DLD1 (cell line): Measurements from ENCODE around the gene CBX6.
"Not testable (repeated sequence)": the region's sequence is repeated elsewhere in the genome, so short reads cannot be mapped to it uniquely, and the experiment has no call there.

Source experiments
- in situ Hi-C: cut with HindIII; loops from 2 replicates; pipeline ENCODE4 v1.10.0; 2017; ENCODE audit warnings: low sequenced_read_pairs

Gene CBX6

DNA sequence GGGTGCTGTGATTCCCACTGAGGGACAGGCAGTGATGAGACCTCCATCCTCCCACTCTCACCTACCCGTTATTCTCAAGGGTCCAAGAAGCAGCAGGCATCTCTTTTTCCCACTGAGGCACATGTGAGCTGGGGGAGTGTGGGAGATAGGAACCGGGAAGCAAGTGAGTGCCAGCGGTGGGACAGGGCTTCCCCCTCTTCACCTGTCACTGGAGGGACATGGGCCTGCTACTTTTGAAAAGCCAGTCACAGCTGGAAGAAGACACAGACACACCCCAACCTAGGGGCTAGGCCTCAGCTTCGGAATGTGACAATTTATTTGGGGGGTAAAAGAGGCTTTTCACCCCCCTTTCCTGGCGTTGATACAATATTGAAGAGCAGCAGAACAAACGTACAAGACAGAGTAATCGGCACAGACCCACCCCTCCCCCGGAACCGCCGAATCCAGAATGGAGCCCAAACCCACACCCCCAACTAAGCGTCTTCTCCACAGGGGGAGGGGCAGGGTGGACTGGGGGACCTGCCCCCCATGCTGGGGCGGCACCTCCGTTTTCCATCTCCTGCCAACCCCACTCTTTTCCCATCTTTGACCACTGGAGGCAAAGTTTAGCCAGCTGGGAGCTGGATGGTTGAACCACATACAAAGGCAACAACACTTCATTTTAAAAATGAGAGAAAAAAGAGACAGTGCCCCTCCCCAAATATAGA lies 10.7 kb downstream of the CBX6 start:
- in situ Hi-C loops = no loop called here

DNA sequence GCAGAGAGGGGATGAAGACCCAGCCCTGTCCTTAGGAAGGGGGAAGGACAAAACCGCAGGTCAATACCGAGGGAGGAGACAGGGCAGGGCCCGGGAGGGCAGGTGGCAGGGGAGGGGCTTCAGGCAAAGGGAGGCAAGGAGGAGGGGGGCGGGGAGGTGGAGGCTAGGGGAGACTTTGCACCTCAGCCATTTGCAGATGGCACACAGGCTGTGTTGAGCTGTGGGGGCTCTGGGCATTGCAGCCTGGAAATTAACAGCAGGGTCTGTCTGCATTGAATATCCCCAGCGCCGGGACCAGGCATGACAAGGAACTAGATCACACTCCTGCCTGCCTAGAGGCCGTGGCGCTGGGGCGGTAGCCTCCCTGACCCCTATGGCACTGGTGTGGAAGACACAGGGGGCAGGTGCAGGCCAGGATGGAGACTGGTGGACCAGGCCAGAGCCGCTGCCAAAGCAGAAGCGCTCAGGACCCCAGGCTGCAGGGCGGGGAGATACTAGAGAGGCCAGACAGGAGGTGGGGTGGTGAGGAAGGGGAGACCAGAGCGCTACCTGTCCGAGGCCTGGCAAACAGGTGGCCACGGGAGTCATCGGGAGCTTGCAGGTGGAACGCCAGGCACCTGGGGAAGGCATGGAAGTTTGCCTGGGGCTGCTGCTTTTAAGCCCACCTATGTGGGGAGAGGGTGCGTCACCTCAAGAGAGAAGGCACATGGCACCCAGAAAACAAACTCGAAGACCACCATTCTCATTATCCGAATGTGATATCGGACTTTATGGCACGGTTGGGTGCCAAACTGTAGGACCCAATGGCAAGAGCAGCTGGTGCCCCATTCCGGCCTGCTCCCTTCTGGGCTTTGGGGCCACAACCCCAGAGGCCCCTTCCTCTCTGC lies 11.5 kb downstream of the CBX6 start:
- in situ Hi-C loops = no loop called here

DNA sequence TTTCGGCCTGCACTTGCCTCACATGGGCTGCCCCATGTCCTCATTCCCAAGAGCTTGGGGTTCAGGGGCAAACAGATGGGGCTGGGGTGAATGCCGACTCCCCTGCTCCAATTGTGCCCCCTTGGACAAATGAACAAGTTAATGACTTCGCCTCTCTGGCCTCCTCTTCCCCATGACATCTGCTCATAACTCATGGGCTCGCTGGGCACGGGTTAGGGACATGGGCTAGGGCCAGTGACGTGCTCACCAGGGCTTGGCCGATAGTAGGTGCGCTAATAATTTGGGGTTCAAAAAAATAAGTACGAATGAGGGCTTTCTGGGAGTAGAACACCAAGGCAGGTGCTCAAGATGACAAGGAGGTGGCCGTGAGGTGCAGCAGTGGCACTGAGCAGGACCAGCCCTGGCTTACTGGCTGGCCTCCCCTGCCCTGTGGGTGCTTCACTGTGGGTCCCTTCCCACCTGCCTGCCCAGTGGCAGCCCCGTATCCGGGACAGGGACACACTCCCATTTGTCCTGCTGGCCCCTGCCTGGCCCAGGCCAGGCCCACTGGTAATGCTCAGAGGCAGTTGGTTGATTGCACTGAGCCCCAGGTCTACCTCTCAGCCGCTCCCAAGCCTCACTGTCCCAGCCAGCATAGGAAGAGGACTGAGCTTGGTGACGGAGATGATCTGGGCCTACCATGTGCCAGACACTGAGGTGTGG lies 12.3 kb downstream of the CBX6 start:
- in situ Hi-C loops = no loop called here

DNA sequence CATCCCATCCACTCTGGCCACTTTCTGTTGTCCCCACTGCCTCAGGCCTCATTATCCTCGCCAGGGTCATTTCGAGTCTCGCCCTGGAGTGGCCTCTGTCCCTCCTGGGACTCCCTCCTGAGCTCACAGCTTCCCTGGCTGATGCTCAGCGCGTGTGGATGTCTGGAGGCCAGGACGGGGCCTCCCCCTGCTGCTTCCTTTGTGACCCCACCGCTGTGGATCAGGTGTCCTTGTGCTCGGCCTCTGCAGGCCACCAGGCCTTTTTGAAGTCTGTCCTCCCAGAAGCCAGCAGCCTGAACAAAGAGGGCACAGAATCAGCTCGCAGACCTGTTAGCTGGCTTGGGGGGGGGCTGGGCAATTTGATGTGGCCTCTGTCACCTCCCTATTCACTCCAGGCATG lies 13.5 kb downstream of the CBX6 start:
- in situ Hi-C loops = no loop called here

DNA sequence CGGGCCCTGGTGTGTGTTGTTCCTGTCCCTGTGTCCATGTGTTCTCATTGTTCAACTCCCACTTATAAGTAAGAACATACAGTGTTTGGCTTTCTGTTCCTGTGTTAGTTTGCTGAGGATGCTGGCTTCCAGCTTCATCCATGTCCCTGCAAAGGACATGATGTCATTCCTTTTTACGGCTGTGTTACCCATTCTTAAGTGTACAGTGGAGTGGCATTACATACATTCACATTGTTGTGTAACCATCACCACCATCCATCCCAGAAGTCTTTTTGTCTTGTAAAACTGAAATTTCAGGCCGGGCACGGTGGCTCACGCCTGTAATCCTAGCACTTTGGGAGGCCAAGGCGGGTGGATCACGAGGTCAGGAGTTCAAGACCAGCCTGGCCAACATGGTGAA lies 17.5 kb downstream of the CBX6 start:
- in situ Hi-C loops = not testable (repeated sequence)

DNA sequence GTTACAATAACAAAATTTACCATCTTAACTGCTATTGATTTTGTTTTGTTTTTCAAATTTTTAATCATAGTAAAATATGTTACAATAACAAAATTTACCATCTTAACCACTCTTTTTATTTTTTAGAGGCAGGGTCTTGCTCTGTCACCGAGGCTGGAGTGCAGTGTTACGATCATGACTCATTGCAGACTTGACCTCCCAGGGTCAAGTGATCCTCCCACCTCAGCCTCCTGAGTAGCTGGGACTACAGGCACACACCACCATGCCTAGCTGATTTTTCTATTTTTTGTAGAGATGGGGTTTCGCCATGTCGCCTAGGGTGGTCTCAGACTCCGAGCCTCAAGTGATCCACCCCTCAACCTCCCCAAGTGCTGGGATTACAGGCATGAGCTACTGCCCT lies 18.1 kb downstream of the CBX6 start:
- in situ Hi-C loops = not testable (repeated sequence)

DNA sequence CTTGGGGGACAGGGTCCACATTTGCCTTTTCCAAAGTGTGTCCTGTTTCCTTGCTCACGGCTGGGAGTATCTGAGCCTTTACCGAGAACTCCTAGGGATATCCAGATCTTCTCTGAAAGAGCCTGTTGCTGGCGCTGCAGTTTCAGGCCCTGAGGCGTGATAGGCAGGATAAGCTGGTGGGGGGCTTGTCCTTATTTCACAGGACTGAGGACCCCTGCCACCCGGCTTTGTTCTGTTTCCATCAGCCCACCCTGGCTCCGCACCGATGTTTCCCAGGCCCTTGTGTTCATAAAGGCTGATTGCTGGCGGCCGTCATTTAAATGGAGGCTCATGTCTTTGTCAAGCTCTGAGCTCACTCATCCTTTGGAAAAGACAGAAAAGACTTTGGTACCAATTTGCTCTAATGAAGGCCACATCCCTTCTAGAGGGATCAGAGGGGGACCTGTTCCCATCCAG lies 18.8 kb downstream of the CBX6 start:
- in situ Hi-C loops = no loop called here

DNA sequence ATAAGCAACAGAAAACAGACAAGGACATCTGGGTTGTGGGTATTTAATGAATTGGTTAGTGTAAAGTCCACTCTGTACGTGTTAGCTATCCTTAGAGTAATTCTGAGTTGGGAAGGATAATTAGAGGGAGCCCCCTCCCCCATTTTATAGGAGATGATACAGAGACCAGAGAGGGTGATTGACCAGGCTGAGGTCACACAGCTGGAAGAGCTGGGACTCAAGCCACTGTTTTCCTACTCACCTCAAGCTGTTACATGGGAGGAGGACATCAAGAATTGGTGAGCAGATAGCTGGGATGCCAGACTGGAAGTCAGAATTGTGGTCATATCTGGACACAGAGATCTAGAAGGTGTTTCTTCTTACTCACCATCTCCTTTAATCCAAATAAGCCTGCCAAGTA lies 19.5 kb downstream of the CBX6 start:
- in situ Hi-C loops = no loop called here

DNA sequence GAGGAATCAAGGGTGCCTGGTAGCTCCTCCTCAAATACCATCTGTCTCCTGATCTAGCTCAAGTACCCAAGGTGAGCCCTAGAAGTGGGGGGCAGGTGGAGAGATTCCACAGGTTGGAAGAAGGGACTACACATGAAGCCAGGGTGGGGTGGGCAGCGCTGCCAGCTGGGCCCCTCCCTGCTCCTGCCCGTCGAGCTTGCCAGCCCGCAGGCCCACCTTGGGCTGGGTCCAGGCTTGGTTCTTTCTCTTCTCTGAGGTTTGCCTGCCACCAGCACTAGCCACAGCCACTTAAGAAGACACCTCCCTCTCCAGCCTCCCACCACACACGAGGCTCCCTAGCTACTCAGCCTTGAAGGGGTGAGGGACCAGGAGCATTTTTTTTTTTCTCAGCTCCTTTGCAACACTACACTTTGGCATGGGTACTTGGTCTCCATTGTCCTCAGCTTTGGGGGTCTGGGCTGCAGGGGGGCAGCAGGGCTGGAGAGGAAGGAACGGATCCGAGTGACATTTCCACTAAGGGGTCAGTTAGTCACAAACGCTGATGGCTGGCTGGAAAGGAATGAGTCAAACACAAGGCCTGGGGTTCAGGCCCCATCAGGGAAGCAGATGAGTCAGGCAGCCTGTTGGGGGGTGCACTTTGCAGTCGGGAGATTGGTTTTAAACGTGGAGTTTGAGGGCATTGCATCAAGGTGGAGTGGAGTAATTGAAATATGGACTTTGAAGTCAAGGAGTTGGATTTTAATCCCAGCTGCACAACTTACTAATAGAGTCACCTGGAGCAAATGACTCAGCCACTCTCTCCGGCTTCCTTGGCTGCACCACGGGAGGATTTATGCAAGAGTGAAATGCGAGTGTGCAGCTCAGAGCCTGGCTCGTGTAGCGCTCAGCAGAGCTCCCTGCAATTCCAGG lies 20.8 kb downstream of the CBX6 start:
- in situ Hi-C loops = no loop called here

DNA sequence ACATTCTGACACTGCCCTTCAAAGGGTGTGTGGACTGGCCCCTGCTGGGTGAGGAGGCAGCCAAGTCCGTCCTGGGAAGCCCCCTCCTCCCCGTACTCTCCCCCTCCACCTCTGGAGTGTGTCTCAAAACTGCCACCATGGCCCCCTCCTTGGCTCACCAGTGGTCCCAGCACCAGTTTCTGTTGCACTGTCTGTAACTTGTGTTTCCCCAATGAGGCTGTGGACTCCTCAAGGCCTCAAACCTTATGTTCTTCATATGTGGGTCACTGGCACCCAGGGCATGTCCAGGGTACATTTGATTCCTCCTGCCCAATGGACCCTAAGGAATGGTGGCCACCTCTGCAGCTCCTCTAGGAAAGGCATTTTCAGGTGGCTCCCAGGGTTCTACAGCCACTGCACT lies 21.6 kb downstream of the CBX6 start:
- in situ Hi-C loops = no loop called here

DNA sequence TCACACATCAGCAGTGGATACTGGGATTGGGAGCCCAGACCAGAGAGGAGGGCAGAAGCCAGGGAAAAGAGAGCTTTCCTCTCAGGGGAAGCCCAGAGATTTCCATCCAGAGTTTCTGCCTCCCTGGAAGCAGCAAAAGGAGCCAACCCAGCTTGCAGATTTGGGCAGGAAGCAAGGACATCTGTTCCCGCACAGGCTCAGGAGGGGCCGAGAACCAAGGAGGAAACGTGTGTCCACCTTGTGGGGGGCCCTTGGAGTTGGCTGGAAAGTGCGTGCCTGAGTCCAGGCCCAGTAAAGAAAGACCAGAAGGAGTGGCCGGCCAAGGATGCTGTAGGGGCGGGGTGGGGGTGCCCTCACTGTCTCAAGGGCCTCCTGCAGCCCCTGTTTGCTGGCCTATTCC lies 22.2 kb downstream of the CBX6 start:
- in situ Hi-C loops = no loop called here

DNA sequence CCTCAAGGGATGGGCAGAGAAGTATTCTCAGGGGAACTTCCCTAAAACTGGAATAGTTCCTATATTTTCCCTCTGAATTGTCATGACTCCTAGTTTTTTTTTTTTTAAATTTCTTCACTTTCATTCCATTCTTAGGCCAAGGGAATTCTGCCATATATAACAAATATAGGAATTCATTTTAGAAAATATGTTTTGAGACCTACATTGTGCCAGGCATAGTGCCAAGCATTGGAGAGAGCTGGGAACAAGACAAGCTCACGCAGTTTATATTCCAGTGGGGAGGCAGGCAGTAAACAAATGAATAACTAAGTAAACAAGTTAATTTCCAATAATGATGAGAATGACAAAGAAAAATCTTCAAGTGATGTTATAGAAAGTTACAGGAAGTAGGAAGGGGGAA lies 25.6 kb downstream of the CBX6 start:
- in situ Hi-C loops = no loop called here

DNA sequence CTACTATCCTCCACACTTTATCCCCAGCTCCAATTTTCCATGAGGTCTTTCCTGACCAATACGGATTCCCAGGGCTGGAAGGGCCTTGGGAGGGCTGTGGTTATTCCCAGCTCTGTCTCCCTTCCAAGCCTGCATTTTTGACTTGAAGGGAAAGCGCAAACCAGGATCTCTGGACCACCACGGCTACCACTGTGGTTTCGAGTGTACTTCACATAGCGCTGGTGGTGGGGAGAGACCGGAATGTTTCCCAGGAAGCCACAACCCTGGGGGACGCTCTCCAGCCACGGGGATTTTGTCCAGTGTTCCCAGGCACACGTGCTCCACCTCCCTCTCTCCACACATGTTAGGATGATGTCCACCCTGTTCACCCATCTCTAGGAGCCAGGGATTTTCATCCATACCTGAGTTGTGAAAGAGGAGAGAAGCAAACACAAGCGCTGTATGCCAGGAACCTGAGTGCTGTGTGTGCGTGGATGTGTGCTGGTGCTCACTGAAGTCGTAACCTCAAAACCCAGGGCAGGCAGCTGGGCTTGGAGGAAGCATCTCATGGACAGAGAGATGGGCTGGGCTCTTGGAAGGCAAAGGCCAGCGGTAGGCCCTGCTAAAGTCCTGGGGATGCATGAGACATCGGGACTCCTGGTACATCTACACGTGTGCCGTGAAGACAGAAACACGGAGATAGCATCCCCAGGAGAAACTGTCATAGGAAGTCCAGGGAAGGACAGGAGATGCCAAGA lies 26.8 kb downstream of the CBX6 start:
- in situ Hi-C loops = no loop called here

DNA sequence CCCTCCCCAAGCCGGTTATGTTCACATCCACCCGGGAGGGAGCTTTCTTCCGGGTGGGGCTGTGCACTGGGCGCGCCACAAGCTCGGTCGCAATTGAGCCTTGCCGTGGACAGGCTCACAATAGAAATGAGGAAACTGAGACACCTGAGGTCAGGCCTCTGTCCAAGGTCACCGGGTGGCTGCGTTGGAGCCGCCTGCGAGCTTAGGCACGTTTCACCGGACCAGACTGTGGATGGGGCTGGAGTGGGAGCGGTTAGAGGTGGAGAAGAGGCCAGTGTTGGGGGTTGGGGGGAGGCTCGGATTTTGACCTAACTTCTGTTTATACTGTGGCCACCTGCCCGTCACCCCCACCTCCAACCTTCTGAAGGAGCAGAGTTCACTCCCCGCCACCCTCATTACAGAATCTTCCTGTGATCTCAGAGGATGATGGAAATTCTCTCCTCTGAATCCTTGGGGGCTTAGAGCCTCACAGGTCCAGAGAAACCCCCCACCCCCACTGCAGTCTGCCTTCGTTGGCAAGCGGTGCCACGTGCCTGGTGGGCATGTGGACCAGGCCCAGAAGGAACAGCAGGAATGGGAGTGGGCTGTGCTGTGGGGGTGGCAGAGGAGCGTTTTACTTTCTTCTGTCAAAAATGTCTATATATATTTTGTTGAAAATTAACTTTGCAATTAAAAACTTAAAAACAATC lies 27.6 kb downstream of the CBX6 start:
- in situ Hi-C loops = no loop called here

DNA sequence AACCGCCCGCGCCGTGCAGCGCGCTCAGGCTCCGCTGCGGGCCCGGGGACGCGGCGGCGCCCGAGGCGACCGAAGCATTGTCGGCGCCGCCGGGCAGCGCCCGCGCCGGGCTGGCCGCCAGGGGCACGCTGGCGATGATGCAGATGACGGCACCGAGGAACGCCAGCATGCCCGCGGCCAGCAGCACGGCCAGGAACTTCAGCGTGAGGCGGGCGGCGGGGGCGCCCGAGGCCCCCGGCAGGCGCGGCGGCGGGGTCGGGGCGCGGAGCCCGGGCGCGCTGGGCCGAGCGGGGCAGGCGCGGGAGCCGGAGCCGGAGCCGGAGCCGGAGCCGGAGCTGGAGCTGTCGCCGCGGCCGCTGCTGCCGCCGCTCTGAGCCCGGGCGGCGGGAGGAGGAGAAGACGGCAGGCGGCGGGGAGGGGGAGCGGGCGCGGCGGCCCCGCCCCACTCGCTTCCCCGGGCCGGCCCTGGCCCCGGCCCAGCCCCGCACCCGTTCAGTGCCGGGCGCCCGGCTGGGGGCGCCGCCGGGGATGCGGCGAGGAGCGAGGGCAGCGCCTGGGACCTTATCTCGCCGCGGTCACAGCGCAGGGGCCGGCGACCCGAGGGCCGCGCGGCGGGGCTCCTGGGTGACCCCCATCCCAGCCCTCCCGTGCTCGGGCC lies 28.2 kb downstream of the CBX6 start, which contains the start of gene NPTXR:
Gene NPTXR, minus strand, starts transcription at position 372 of the 658 bp plus-strand sequence.
- in situ Hi-C loops = no loop called here

DNA sequence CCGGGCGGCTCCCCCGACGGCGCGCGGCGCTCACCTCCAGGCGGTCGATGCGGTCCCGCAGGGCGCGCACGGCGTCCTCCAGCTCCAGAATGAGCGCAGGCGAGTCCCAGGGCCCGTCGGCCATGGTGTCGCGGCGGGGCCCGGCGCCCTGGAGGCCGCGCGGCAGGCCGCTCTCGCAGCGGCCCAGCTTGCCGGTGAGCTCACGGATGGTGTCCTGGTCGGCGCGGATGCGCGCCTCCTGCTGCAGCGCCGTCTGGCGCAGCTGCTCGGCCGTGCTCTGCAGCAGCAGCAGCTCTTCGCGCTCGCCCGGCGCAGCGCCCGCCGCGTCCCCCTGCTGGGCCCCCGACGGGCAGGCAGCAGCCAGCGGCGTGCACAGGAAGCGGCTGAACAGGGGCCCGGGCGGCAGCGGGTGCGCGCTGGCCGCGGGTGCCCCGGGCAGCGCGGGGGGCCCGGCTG lies 28.8 kb downstream of the CBX6 start:
- in situ Hi-C loops = no loop called here

DNA sequence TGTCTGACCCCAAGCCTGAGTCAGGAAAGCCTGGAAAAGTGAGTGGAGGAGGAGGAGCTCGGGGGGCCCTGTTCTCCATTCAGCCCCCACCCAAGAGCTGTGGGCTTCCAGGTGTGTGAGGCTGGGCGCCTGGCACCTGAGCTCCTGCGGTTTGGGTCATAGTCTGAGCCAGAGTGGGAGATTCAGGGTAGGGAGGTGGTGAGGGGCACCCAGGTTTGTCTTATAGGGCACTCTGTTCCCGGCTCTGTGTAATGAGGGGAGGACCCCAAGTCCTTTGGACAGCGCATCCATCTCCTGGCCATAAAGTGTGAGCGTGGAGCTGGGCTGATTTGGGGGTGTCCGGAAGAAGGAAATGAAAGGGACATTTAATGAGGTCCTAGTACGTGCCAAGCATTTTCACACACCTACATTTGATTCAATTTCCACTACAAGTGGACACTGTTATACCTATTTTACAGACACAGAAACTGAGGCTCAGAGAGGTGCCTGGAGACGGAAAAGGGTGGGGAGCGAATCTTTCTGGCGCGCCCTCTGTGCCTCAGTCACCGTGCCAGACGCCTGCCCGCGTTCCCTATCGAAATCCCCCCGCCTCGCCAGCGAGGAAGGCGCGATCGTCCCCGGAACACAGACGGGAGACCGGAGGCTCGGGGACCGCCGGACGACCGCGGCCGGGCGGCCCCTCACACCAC lies 29.4 kb downstream of the CBX6 start:
- in situ Hi-C loops = no loop called here

DNA sequence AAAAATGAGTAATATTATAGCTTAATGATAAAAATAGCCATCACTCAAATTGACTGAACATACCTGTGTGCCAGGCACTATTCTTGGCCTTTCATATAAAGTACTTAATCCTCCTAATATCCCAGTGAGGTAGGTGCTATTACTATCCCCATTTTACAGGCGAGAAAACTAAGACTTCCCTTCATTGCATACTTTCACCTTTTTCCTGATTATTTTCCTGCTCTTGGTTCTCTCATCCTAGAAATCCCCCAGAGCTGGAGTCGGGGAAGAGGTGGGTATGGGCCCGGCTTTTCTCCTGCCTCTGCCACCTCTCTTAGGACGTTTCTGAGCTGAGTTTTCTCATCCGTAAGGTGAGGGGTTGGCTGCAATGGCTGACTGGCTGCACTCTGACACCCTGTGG lies 30.4 kb downstream of the CBX6 start:
- in situ Hi-C loops = no loop called here
